T-cell (primary cell): ENCODE data around the gene RHOBTB3. TPM values are rescaled to one million over a fixed set of nuclear protein-coding genes. Genes with fewer than 3 reads are reported as not detected.

ENCODE experiments used
- ATAC-seq, 4 experiments: fragments of 200-7000 bp in 3 of 4; fragments of 150-1000 bp in 1 of 4; cut with Tn5 transposase; replicated peaks in 1 of 4; 1 replicate in 3 of 4; 2 replicates in 1 of 4; pipeline ENCODE4 v1.10.0; 2021; ENCODE audit warnings: moderate library complexity in 3 of 4, mild to moderate bottlenecking in 2 of 4, moderate number of reproducible peaks in 1 of 4
- CTCF ChIA-PET, 2 donors: fragments of 300-600 bp; sonication (Branson Sonifier 250); formaldehyde crosslinking; loops; one replicate each; lab custom pipeline; 2022; ENCODE audit warnings: antibody characterized with exemption in 2 of 2; lab: Charles Lee
- POLR2A ChIA-PET, 2 donors: fragments of 300-600 bp; sonication (Branson Sonifier 250); formaldehyde crosslinking; loops; one replicate each; lab custom pipeline; 2022; ENCODE audit warnings: antibody characterized with exemption in 2 of 2; lab: Charles Lee
- DNase-seq, 35 experiments: peaks; one replicate each; pipeline versions ENCODE4 v3.0.0 to v3.0.0-alpha.2; 2013 to 2023
- H3K27ac ChIP-seq: one replicate; pipeline ENCODE4 v1.5.1; 2013; ENCODE audit warnings: low read length
- H3K27me3 ChIP-seq, 2 experiments: replicated peaks in 1 of 2; 1 replicate in 1 of 2; 2 replicates in 1 of 2; pipeline versions ENCODE4 v1.6.1 to v1.7.0; 2013; ENCODE audit warnings: low read length in 1 of 2, mixed read lengths in 1 of 2; ENCODE audit not compliant: control insufficient read depth in 2 of 2, insufficient read depth in 2 of 2; ENCODE audit errors: extremely low read depth in 1 of 2
- H3K36me3 ChIP-seq, 2 donors: 1 replicate in 1 of 2; 2 replicates in 1 of 2; pipeline versions ENCODE4 v1.6.1 to v1.7.0; 2013; ENCODE audit warnings: low read length in 1 of 2; ENCODE audit not compliant: control insufficient read depth in 2 of 2, insufficient read depth in 1 of 2; ENCODE audit errors: extremely low read depth in 1 of 2
- H3K4me1 ChIP-seq, 2 experiments: 1 replicate in 1 of 2; 2 replicates in 1 of 2; pipeline versions ENCODE4 v1.6.1 to v1.7.0; 2013; ENCODE audit warnings: low read length in 2 of 2, mixed read lengths in 1 of 2; ENCODE audit not compliant: insufficient read depth in 2 of 2, control insufficient read depth in 1 of 2; ENCODE audit errors: extremely low read depth in 1 of 2
- H3K4me3 ChIP-seq, 2 donors: 1 replicate in 1 of 2; 2 replicates in 1 of 2; pipeline versions ENCODE4 v1.5.1 to v1.7.0; 2013; ENCODE audit warnings: mild to moderate bottlenecking in 2 of 2, low read length in 1 of 2, moderate library complexity in 1 of 2; ENCODE audit not compliant: control insufficient read depth in 1 of 2; ENCODE audit errors: extremely low read depth in 1 of 2
- H3K9me3 ChIP-seq: 2 replicates; pipeline ENCODE4 v1.7.0; 2013
- H3K27ac Mint-ChIP-seq, 2 donors: one replicate each; pipeline ENCODE4 v1.8.0; 2020 to 2021; ENCODE audit warnings: mild to moderate bottlenecking in 2 of 2, mixed read lengths in 2 of 2
- H3K27me3 Mint-ChIP-seq, 2 donors: one replicate each; pipeline ENCODE4 v1.8.0; 2021 to 2022; ENCODE audit warnings: mixed read lengths in 2 of 2
- H3K36me3 Mint-ChIP-seq: one replicate; pipeline ENCODE4 v1.8.0; 2021; ENCODE audit warnings: mixed read lengths
- H3K4me1 Mint-ChIP-seq, 3 donors: one replicate each; pipeline ENCODE4 v1.8.0; 2020 to 2022; ENCODE audit warnings: mixed read lengths in 3 of 3, mild to moderate bottlenecking in 1 of 3
- H3K4me3 Mint-ChIP-seq, 3 donors: one replicate each; pipeline ENCODE4 v1.8.0; 2020 to 2022; ENCODE audit warnings: mild to moderate bottlenecking in 3 of 3, mixed read lengths in 3 of 3, moderate library complexity in 3 of 3
- H3K9me3 Mint-ChIP-seq, 3 donors: one replicate each; pipeline ENCODE4 v1.8.0; 2020 to 2022; ENCODE audit warnings: mixed read lengths in 3 of 3
- WGBS: methylation state at CpG from one replicate; pipeline ENCODE4 v1.1.5; 2013; ENCODE audit warnings: missing lambda C conversion rate; ENCODE audit not compliant: insufficient coverage; 5-methylcytosine and 5-hydroxymethylcytosine counted together
- total RNA-seq, 35 experiments: library from RNA in 6 of 35; stranded (reverse) in 6 of 35; fragments of 120-200 nt in 1 of 35; gene quantifications; one replicate each; pipeline versions ENCODE4 v1.2.1 to v1.2.4 and lab custom pipeline; 2013 to 2026

Gene RHOBTB3
- total RNA-seq, 5 donors from 2014 or later (not counting 1 experiment from before 2014, with no cell fraction given): 2.6 to 4.8 (median 3.6) TPM

GRCh38 chr5:95735406-95735805 lies 4.3 kb downstream of the RHOBTB3 start:
- Mint-ChIP-seq H3K9me3 (no peaks in the 10 kb centered on the region), H3K4me3 (no peak overlapping the region), H3K27me3 (peaks cover 0 to 43% of the 10 kb centered on the region in 2 donors), H3K4me1 (peaks cover 13 to 17% (median 15%) of the 10 kb centered on the region in 3 donors), H3K36me3 (no peaks in the 10 kb centered on the region), H3K27ac (no peak overlapping the region)
- ATAC-seq: no peak
- Histone ChIP-seq H3K27me3 (peaks cover 0 to 21% of the 10 kb centered on the region in 2 experiments), H3K36me3 (no peaks in the 10 kb centered on the region), H3K27ac (no peak overlapping the region), H3K4me3 (no peak overlapping the region), H3K4me1 (peaks cover 6 to 11% of the 10 kb centered on the region in 2 experiments), H3K9me3 (no peaks in the 10 kb centered on the region)
- CTCF ChIA-PET: interaction anchor here in 1 of 2 donors (0.9 kb wide), 1 partner anchor 190 kb away, joined by 3 read pairs; no protein-coding TSS in a partner anchor
- POLR2A ChIA-PET: interaction anchor here in 1 of 2 donors (0.7 kb wide), 1 partner anchor 119 kb away, joined by 7 read pairs; no protein-coding TSS in a partner anchor
- DNase-seq: no peak
- WGBS: 50% methylated on average over 1 of the region's 1 CpG

DNA sequence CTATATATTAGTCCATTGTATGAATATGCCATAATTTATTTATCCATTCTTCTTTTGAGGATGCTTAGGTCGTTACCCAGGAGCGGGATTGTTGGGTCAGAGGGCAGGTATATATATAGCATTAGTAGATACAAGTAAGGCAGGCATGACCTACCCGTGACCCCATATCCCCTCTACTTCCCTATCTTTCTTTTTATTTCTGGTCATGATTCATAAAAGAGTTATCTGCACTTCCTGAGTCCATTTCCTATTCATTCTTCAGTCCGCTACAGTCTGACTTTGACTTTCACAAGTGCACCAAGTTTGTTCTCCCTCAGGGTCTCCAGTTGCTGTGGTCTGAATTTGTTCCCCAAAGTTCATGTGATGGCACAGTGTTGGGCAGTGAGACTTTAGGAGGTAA lies 6.9 kb downstream of the RHOBTB3 start:
- peaks cover 0 to 2% (median 1%) of the 10 kb centered on the region in 3 donors for H3K4me1 Mint-ChIP-seq
- H3K27me3 ChIP-seq: peaks cover 0 to 4% of the 10 kb centered on the region in 2 experiments
- DNase-seq: no peak
- H3K4me3 ChIP-seq: no peak overlapping the region
- ATAC-seq: no peak
- no peak overlapping the region for H3K27ac ChIP-seq
- WGBS: no CpG with 5 or more reads among the region's 4 CpGs
- no peaks in the 10 kb centered on the region for H3K36me3 ChIP-seq
- ChIA-PET CTCF (no interaction called here), POLR2A (no interaction called here)
- H3K27ac Mint-ChIP-seq: no peak overlapping the region
- H3K9me3 Mint-ChIP-seq: no peaks in the 10 kb centered on the region
- peaks cover 0 to 24% of the 10 kb centered on the region in 2 donors for H3K27me3 Mint-ChIP-seq
- no peak overlapping the region for H3K4me3 Mint-ChIP-seq
- H3K9me3 ChIP-seq: no peaks in the 10 kb centered on the region
- H3K4me1 ChIP-seq: peaks cover 0 to 2% of the 10 kb centered on the region in 2 experiments
- no peaks in the 10 kb centered on the region for H3K36me3 Mint-ChIP-seq

DNA sequence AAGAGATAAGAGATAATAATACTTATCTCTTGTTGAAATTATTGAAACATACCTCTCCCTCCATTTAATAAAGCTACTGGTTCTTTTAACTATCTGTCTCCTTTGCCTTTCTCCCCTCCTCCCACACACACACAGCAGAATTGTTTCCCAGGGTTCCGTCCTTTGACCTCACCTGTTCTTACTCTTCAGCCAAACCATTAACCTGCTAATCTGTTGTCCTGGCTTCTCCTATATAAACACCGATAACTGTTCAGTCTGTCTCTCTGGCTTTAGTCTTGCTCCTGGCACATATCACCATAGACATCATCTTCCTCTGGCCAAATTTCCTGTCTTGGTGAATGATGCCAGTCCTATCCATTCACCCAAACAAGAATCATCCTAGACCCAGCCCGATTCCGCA lies 7.7 kb downstream of the RHOBTB3 start:
- no peak overlapping the region for H3K27ac ChIP-seq
- H3K27ac Mint-ChIP-seq: no peak overlapping the region

DNA sequence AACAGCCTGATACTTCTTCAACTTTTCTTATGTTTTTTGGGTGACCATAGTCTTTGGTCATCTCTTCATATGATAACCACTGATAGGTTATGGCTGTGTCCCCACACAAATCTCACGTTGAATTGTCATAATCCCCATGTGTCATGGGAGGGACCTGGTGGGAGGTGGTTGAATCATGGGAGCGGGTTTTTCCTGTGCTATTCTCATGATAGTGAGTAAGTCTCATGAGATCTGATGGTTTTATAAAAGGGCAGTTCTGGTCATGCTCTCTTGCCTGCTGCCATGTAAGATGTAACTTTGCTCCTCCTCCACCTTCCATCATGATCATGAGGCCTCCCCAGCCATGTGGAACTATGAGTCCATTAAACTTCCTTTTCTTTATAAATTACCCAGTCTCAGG lies 8.7 kb downstream of the RHOBTB3 start:
- Histone ChIP-seq H3K4me1 (no peaks in the 10 kb centered on the region), H3K27me3 (peaks cover 0 to 4% of the 10 kb centered on the region in 2 experiments), H3K36me3 (no peaks in the 10 kb centered on the region), H3K9me3 (no peaks in the 10 kb centered on the region), H3K27ac (no peak overlapping the region), H3K4me3 (no peak overlapping the region)
- Mint-ChIP-seq H3K36me3 (no peaks in the 10 kb centered on the region), H3K27me3 (peaks cover 5 to 12% of the 10 kb centered on the region in 2 donors), H3K27ac (no peak overlapping the region), H3K9me3 (no peaks in the 10 kb centered on the region), H3K4me1 (peaks cover 0 to 2% (median 0%) of the 10 kb centered on the region in 3 donors), H3K4me3 (no peak overlapping the region)
- ChIA-PET POLR2A (no interaction called here), CTCF (interaction anchor here in 1 of 2 donors (0.6 kb wide), 1 partner anchor 1922 kb away, joined by 3 read pairs; no protein-coding TSS in a partner anchor)
- no CpG with 5 or more reads among the region's 2 CpGs for WGBS
- no peak for DNase-seq
- ATAC-seq: no peak

More for the DNA sequence above, 7.7 kb downstream of the RHOBTB3 start:
- peaks cover 0 to 2% (median 0%) of the 10 kb centered on the region in 3 donors for H3K4me1 Mint-ChIP-seq
- peaks cover 0 to 18% of the 10 kb centered on the region in 2 donors for H3K27me3 Mint-ChIP-seq
- H3K4me3 Mint-ChIP-seq: no peak overlapping the region
- no peaks in the 10 kb centered on the region for H3K36me3 Mint-ChIP-seq
- ChIA-PET POLR2A (no interaction called here), CTCF (no interaction called here)
- ATAC-seq: no peak
- Histone ChIP-seq H3K4me3 (no peak overlapping the region), H3K36me3 (no peaks in the 10 kb centered on the region), H3K9me3 (no peaks in the 10 kb centered on the region), H3K4me1 (no peaks in the 10 kb centered on the region), H3K27me3 (peaks cover 0 to 4% of the 10 kb centered on the region in 2 experiments)
- no peaks in the 10 kb centered on the region for H3K9me3 Mint-ChIP-seq
- no peak for DNase-seq
- 94% methylated on average over 2 of the region's 4 CpGs for WGBS

GRCh38 chr5:95741458-95741857 lies 10.3 kb downstream of the RHOBTB3 start:
- WGBS: no CpG with 5 or more reads among the region's 4 CpGs
- H3K36me3 ChIP-seq: no peaks in the 10 kb centered on the region
- Mint-ChIP-seq H3K9me3 (no peaks in the 10 kb centered on the region), H3K4me1 (peaks cover 0 to 2% (median 2%) of the 10 kb centered on the region in 3 donors), H3K4me3 (no peak overlapping the region), H3K27ac (no peak overlapping the region), H3K27me3 (peaks cover 5% of the 10 kb centered on the region in 2 donors), H3K36me3 (no peaks in the 10 kb centered on the region)
- H3K4me1 ChIP-seq: no peaks in the 10 kb centered on the region
- DNase-seq (no peak), ATAC-seq (no peak)
- CTCF ChIA-PET: interaction anchor here (0.6 to 0.7 kb wide), 3 partner anchors 119 to 854 kb away, joined by 3 to 4 read pairs (median 4); no protein-coding TSS in a partner anchor
- H3K9me3 ChIP-seq: no peaks in the 10 kb centered on the region
- POLR2A ChIA-PET: interaction anchor here in 1 of 2 donors (0.6 kb wide), 1 partner anchor 16 kb away, joined by 3 read pairs; no protein-coding TSS in a partner anchor
- H3K27ac ChIP-seq: no peak overlapping the region
- no peak overlapping the region for H3K4me3 ChIP-seq
- H3K27me3 ChIP-seq: no peaks in the 10 kb centered on the region

DNA sequence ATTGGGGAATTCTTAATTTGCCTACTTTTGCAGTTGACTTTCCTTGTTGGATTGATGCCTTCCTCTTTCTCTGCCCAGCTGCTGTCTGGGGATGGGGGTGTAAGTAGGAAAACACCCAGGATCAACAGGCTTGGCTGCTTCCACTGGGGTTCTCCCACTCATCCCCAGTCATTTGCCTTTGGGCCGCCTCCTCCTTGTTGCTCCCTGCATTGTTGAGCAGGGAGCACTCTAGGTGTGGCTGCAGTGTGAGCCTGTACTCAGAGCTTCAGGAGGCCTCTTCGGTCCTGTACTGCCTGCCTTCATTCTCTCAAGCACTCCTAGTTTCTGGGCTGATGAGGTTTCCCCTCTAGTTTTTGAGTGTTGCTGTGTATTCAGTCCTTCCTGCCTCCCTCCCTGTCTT lies 12.1 kb downstream of the RHOBTB3 start:
- no peaks in the 10 kb centered on the region for H3K36me3 Mint-ChIP-seq
- ChIA-PET POLR2A (no interaction called here), CTCF (no interaction called here)
- ATAC-seq (no peak), DNase-seq (no peak)
- Histone ChIP-seq H3K27ac (no peak overlapping the region), H3K4me3 (no peak overlapping the region), H3K27me3 (no peaks in the 10 kb centered on the region), H3K4me1 (no peaks in the 10 kb centered on the region), H3K36me3 (no peaks in the 10 kb centered on the region), H3K9me3 (no peaks in the 10 kb centered on the region)
- H3K4me3 Mint-ChIP-seq: no peak overlapping the region
- peaks cover 1 to 5% of the 10 kb centered on the region in 2 donors for H3K27me3 Mint-ChIP-seq
- WGBS: no CpG with 5 or more reads among the region's 2 CpGs
- no peaks in the 10 kb centered on the region for H3K9me3 Mint-ChIP-seq
- H3K27ac Mint-ChIP-seq: no peak overlapping the region
- H3K4me1 Mint-ChIP-seq: peaks cover 2 to 6% (median 3%) of the 10 kb centered on the region in 3 donors
